Liver (tissue), 9 donors: Measurements from ENCODE around the gene DAB1. TPM values are rescaled to one million over a fixed set of nuclear protein-coding genes. Genes with fewer than 3 reads are reported as not detected.

Source experiments
- DNase-seq: peaks from one replicate; pipeline ENCODE4 v3.0.0-alpha.2; 2017; ENCODE audit warnings: low spot score
- H3K27ac ChIP-seq, 2 donors: one replicate each; pipeline ENCODE4 v1.7.0; 2013; ENCODE audit warnings: inconsistent platforms in 2 of 2, low read length in 2 of 2, control low read depth in 1 of 2, low read depth in 1 of 2, mild to moderate bottlenecking in 1 of 2
- H3K27me3 ChIP-seq, 4 donors: one replicate each; pipeline versions ENCODE4 v1.6.1 to v1.7.0; 2013; ENCODE audit warnings: low read length in 3 of 4, inconsistent platforms in 1 of 4, mild to moderate bottlenecking in 1 of 4, moderate library complexity in 1 of 4; ENCODE audit not compliant: control insufficient read depth in 4 of 4, insufficient read depth in 4 of 4
- H3K36me3 ChIP-seq, 4 donors: one replicate each; pipeline versions ENCODE4 v1.6.1 to v1.7.0; 2013; ENCODE audit warnings: low read length in 3 of 4, mild to moderate bottlenecking in 3 of 4, low read depth in 1 of 4, moderate library complexity in 1 of 4; ENCODE audit not compliant: control insufficient read depth in 4 of 4, insufficient read depth in 3 of 4
- H3K4me1 ChIP-seq, 4 donors: one replicate each; pipeline versions ENCODE4 v1.6.1 to v1.7.0; 2013; ENCODE audit warnings: low read length in 3 of 4, mild to moderate bottlenecking in 3 of 4, moderate library complexity in 1 of 4; ENCODE audit not compliant: control insufficient read depth in 4 of 4, insufficient read depth in 4 of 4
- H3K4me3 ChIP-seq, 3 donors: one replicate each; pipeline versions ENCODE4 v1.6.1 to v1.7.0; 2013; ENCODE audit warnings: low read length in 3 of 3, control low read depth in 1 of 3, low read depth in 1 of 3, mild to moderate bottlenecking in 1 of 3
- H3K9ac ChIP-seq, 2 donors: one replicate each; pipeline ENCODE4 v1.7.0; 2013; ENCODE audit warnings: low read length in 2 of 2, mild to moderate bottlenecking in 2 of 2, moderate library complexity in 2 of 2, control low read depth in 1 of 2, low read depth in 1 of 2
- H3K9me3 ChIP-seq, 4 donors: one replicate each; pipeline versions ENCODE4 v1.6.1 to v1.7.0; 2013; ENCODE audit warnings: low read length in 3 of 4; ENCODE audit not compliant: control insufficient read depth in 4 of 4
- ATF3 ChIP-seq: IDR thresholded peaks from 2 replicates; pipeline ENCODE4 v1.6.1; 2016; ENCODE audit warnings: antibody characterized with exemption
- CTCF ChIP-seq: fragments of 150-350 bp; IDR thresholded peaks from 2 replicates; pipeline ENCODE4 v1.5.1; 2017; ENCODE audit warnings: improper control_type of control experiment, low read depth, low read length; ENCODE audit not compliant: missing input control
- EGR1 ChIP-seq, 2 donors: IDR thresholded peaks; 2 replicates each; pipeline ENCODE4 v1.6.1; 2016 to 2018; ENCODE audit warnings: antibody characterized with exemption in 2 of 2, low read depth in 2 of 2
- FOXA1 ChIP-seq: IDR thresholded peaks from 2 replicates; pipeline ENCODE4 v1.6.1; 2016; ENCODE audit warnings: antibody characterized with exemption
- FOXA2 ChIP-seq: IDR thresholded peaks from 2 replicates; pipeline ENCODE4 v1.6.1; 2016; ENCODE audit warnings: antibody characterized with exemption
- HNF4A ChIP-seq, 2 donors: conservative IDR thresholded peaks; 2 replicates each; pipeline ENCODE4 v1.6.1; 2016; ENCODE audit warnings: antibody characterized with exemption in 2 of 2, mild to moderate bottlenecking in 2 of 2
- HNF4G ChIP-seq: IDR thresholded peaks from 2 replicates; pipeline ENCODE4 v1.6.1; 2016; ENCODE audit warnings: antibody characterized with exemption
- JUND ChIP-seq, 2 donors: IDR thresholded peaks; 2 replicates each; pipeline ENCODE4 v1.6.1; 2016; ENCODE audit warnings: antibody characterized with exemption in 2 of 2
- MAX ChIP-seq: IDR thresholded peaks from 2 replicates; pipeline ENCODE4 v1.6.1; 2016; ENCODE audit warnings: antibody characterized with exemption
- NR2F2 ChIP-seq: IDR thresholded peaks from 2 replicates; pipeline ENCODE4 v1.6.1; 2016; ENCODE audit warnings: antibody characterized with exemption
- RAD21 ChIP-seq, 2 donors: IDR thresholded peaks; 2 replicates each; pipeline ENCODE4 v1.6.1; 2016; ENCODE audit warnings: antibody characterized with exemption in 2 of 2, mild to moderate bottlenecking in 2 of 2
- RXRA ChIP-seq, 2 donors: IDR thresholded peaks; 2 replicates each; pipeline ENCODE4 v1.6.1; 2017 to 2018; ENCODE audit warnings: antibody characterized with exemption in 2 of 2, mild to moderate bottlenecking in 1 of 2
- SP1 ChIP-seq: IDR thresholded peaks from 2 replicates; pipeline ENCODE4 v1.6.1; 2018; ENCODE audit warnings: antibody characterized with exemption, mild to moderate bottlenecking
- TAF1 ChIP-seq: conservative IDR thresholded peaks from 2 replicates; pipeline ENCODE4 v1.6.1; 2016; ENCODE audit warnings: antibody characterized with exemption, mild to moderate bottlenecking
- YY1 ChIP-seq: IDR thresholded peaks from 2 replicates; pipeline ENCODE4 v1.6.1; 2016; ENCODE audit warnings: antibody characterized with exemption, mild to moderate bottlenecking
- ZBTB33 ChIP-seq: IDR thresholded peaks from 2 replicates; pipeline ENCODE4 v1.6.1; 2016; ENCODE audit warnings: antibody characterized with exemption
- WGBS: extraction: QIAGEN DNeasy Blood & Tissue Kit; methylation state at CpG from one replicate; pipeline ENCODE4 v1.1.7; 2013; 5-methylcytosine and 5-hydroxymethylcytosine counted together
- polyA plus RNA-seq, 2 donors: library from polyadenylated mRNA; stranded (reverse) in 1 of 2; unstranded in 1 of 2; fragments of 200-250 nt in 1 of 2; fragments of >200 nt in 1 of 2; fragmentation: Nextera tagmentation in 1 of 2; extraction: Ambion mirVana in 1 of 2; gene quantifications; one replicate each; pipeline versions ENCODE4 v1.2.1 to v1.2.3, GENCODE V29; 2013 to 2015
- total RNA-seq, 2 donors: library from RNA; depleted of rRNA; stranded (reverse); fragments of >200 nt; gene quantifications; one replicate each; pipeline ENCODE4 v1.2.3, GENCODE V29; 2014
- donor health status: healthy.
- donor health status: healthy.
- donor health status: healthy.
- donor health status: healthy.
- donor health status: healthy.

The DAB1 gene
- total and polyA plus RNA-seq, 4 donors: 0.54 to 1.7 (median 1.2) TPM

GRCh38 chr1:57410508-57410907 lies 13.4 kb downstream of the DAB1 start:
- Histone ChIP-seq H3K9ac (no peak overlapping the region), H3K4me1 (no peaks in the 10 kb centered on the region), H3K36me3 (no peaks in the 10 kb centered on the region), H3K27me3 (peaks cover 0 to 2% (median 0%) of the 10 kb centered on the region in 4 donors), H3K4me3 (no peak overlapping the region), H3K27ac (no peak overlapping the region), H3K9me3 (peaks cover 0 to 8% (median 0%) of the 10 kb centered on the region in 4 donors)
- no peak for TF ChIP-seq FOXA1
- 78% methylated on average over 4 of the region's 4 CpGs for WGBS
- DNase-seq: no peak

GRCh38 chr1:57407928-57408327 lies 15.9 kb downstream of the DAB1 start:
- TF ChIP-seq HNF4G: no peak
- TF ChIP-seq ZBTB33: no peak
- TF ChIP-seq NR2F2: no peak
- TF ChIP-seq SP1: no peak
- TF ChIP-seq ATF3: no peak
- no peak for TF ChIP-seq FOXA1
- TF ChIP-seq YY1: no peak
- TF ChIP-seq TAF1: no peak
- no peak for TF ChIP-seq RXRA (IDR thresholded peaks at IDR 0.05)
- no peak for TF ChIP-seq MAX
- no peak for TF ChIP-seq JUND (IDR thresholded peaks at IDR 0.05)
- Histone ChIP-seq H3K4me3 (no peak overlapping the region), H3K27ac (no peak overlapping the region), H3K36me3 (no peaks in the 10 kb centered on the region), H3K27me3 (no peaks in the 10 kb centered on the region), H3K9ac (no peak overlapping the region), H3K9me3 (peaks cover 0 to 8% (median 0%) of the 10 kb centered on the region in 4 donors), H3K4me1 (no peaks in the 10 kb centered on the region)
- no peak for DNase-seq
- 39% methylated on average over 4 of the region's 4 CpGs for WGBS

- Histone ChIP-seq H3K9me3 (no peaks in the 10 kb centered on the region), H3K27me3 (no peaks in the 10 kb centered on the region), H3K36me3 (no peaks in the 10 kb centered on the region), H3K4me3 (no peak overlapping the region), H3K27ac (no peak overlapping the region), H3K4me1 (no peaks in the 10 kb centered on the region), H3K9ac (no peak overlapping the region)
- TF ChIP-seq FOXA2 (no peak), SP1 (no peak), FOXA1 (no peak), YY1 (no peak), TAF1 (no peak), ATF3 (no peak), HNF4G (no peak), ZBTB33 (no peak), EGR1 (IDR thresholded peaks at IDR 0.05; ENCODE audit: low read depth in 2 of 2) (no peak), MAX (no peak), CTCF (no peak), NR2F2 (no peak), JUND (IDR thresholded peaks at IDR 0.05) (no peak), RAD21 (IDR thresholded peaks at IDR 0.05) (no peak), HNF4A (conservative IDR thresholded peaks at IDR 0.05) (no peak), RXRA (IDR thresholded peaks at IDR 0.05) (no peak)
- DNase-seq: no peak
- 97% methylated on average over 2 of the region's 2 CpGs for WGBS
Measured at GRCh38 chr1:57406428-57406970, 17.4 kb downstream of the DAB1 start.
